Transverse colon (tissue), 4 donors: ENCODE measurements around the gene ZNF664.
"Not testable (repeated sequence)": the region's sequence is repeated elsewhere in the genome, so short reads cannot be mapped to it uniquely, and the experiment has no call there.

ENCODE experiments used
- CTCF ChIP-seq, 5 experiments: fragments of 200-600 bp in 3 of 5; fragments of 450-650 bp in 2 of 5; sonication (generic) in 3 of 5; IDR thresholded peaks; 1 replicate in 2 of 5; 2 replicates in 3 of 5; pipeline ENCODE4 v1.5.1; 2016 to 2017; ENCODE audit warnings: antibody characterized with exemption in 5 of 5, inconsistent platforms in 3 of 5, mild to moderate bottlenecking in 2 of 5, moderate library complexity in 1 of 5
- EP300 ChIP-seq: sonication (generic); formaldehyde crosslinking; IDR thresholded peaks from one replicate; pipeline ENCODE4 v1.6.1; 2017; ENCODE audit warnings: antibody characterized with exemption, low read depth
- POLR2A ChIP-seq: fragments of 450-650 bp; IDR thresholded peaks from one replicate; pipeline ENCODE4 v1.6.1; 2016; ENCODE audit warnings: antibody characterized with exemption, mild to moderate bottlenecking, moderate library complexity
- POLR2AphosphoS5 ChIP-seq, 3 donors: sonication (generic); formaldehyde crosslinking; IDR thresholded peaks; one replicate each; pipeline ENCODE4 v1.6.1; 2016; ENCODE audit warnings: antibody characterized with exemption in 3 of 3

- TF ChIP-seq POLR2AphosphoS5 (IDR thresholded peaks at IDR 0.05); CTCF (IDR thresholded peaks at IDR 0.05); EP300; POLR2A: not testable (repeated sequence)
Measured at GRCh38 chr12:123947531-123947930, 25.5 kb upstream of the ZNF664 start.
